ENCODE measurements around the gene LHPP. TPM values are rescaled to one million over a fixed set of nuclear protein-coding genes. Genes with fewer than 3 reads are reported as not detected.

The LHPP gene
- 6.0 TPM for total RNA-seq (ENCODE audit: unreplicated experiment)
- long read RNA-seq, partial matches to known transcripts, result 0 of 1 reads
- long read RNA-seq, other reads (novel, unspliced or antisense), result 1 of 1 reads

- Mint-ChIP-seq H3K4me1 (ENCODE audit: low read depth, unreplicated experiment) (no peaks in the 10 kb centered on the region), H3K36me3 (ENCODE audit: unreplicated experiment) (no peaks in the 10 kb centered on the region), H3K9me3 (ENCODE audit: unreplicated experiment) (peaks cover 3% of the 10 kb centered on the region), H3K27ac (ENCODE audit: unreplicated experiment) (no peak within 1 kb of the TSS), H3K27me3 (ENCODE audit: unreplicated experiment) (peaks cover 5% of the 10 kb centered on the region), H3K4me3 (ENCODE audit: unreplicated experiment) (peak within 1 kb of the TSS; percentile 86)
- peak; percentile 74 for TF ChIP-seq CTCF (IDR thresholded peaks at IDR 0.05; ENCODE audit: partially characterized antibody, unreplicated experiment)
- peak; percentile 80 for DNase-seq
Observed at GRCh38 chr10:124461642-124462347, at the start of gene LHPP. Gene LHPP (plus strand): TSS chr10:124461823. CDS start chr10:124461863, 40 bp downstream.

GRCh38 chr10:124414076-124414475, 47.5 kb upstream of the LHPP start:
- Mint-ChIP-seq H3K4me3 (ENCODE audit: unreplicated experiment) (no peak overlapping the region), H3K9me3 (ENCODE audit: unreplicated experiment) (peaks cover 8% of the 10 kb centered on the region), H3K36me3 (ENCODE audit: unreplicated experiment) (no peaks in the 10 kb centered on the region), H3K27me3 (ENCODE audit: unreplicated experiment) (no peaks in the 10 kb centered on the region), H3K4me1 (ENCODE audit: low read depth, unreplicated experiment) (no peaks in the 10 kb centered on the region), H3K27ac (ENCODE audit: unreplicated experiment) (no peak overlapping the region)
- TF ChIP-seq CTCF (IDR thresholded peaks at IDR 0.05; ENCODE audit: partially characterized antibody, unreplicated experiment), result no peak
- no peak for DNase-seq

DNA sequence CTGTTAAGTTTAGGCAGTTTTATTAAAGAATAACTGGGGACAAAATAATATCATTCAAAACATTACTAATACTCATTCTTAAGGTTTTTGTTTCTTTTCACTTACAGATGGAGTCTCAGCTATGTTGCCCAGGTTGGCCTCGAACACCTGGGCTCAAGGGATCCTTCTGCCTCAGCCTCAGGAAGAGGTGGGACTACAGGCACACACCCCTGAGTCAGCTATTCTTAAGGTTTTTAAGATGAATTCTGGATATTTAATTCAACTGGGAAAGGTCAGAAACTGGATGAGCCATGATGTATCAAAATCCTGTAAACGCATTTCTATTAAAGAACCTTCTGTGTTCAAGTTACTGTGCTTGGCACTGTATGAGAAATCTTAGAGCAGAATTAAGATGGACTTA, 46.4 kb upstream of the LHPP start:
- no peak for TF ChIP-seq CTCF (IDR thresholded peaks at IDR 0.05; ENCODE audit: partially characterized antibody, unreplicated experiment)

GRCh38 chr10:124416733-124417132, 44.9 kb upstream of the LHPP start:
- DNase-seq, result no peak
- Mint-ChIP-seq H3K4me3 (ENCODE audit: unreplicated experiment) (peak overlapping the region; percentile 67), H3K27me3 (ENCODE audit: unreplicated experiment) (peaks cover 3% of the 10 kb centered on the region), H3K9me3 (ENCODE audit: unreplicated experiment) (peaks cover 8% of the 10 kb centered on the region), H3K27ac (ENCODE audit: unreplicated experiment) (no peak overlapping the region), H3K4me1 (ENCODE audit: low read depth, unreplicated experiment) (peaks cover 2% of the 10 kb centered on the region), H3K36me3 (ENCODE audit: unreplicated experiment) (no peaks in the 10 kb centered on the region)
- no peak for TF ChIP-seq CTCF (IDR thresholded peaks at IDR 0.05; ENCODE audit: partially characterized antibody, unreplicated experiment)

More for the DNA sequence above, 46.4 kb upstream of the LHPP start:
- no peak overlapping the region for H3K4me3 Mint-ChIP-seq (ENCODE audit: unreplicated experiment)
- H3K9me3 Mint-ChIP-seq (ENCODE audit: unreplicated experiment), result peaks cover 8% of the 10 kb centered on the region
- no peak overlapping the region for H3K27ac Mint-ChIP-seq (ENCODE audit: unreplicated experiment)
- H3K4me1 Mint-ChIP-seq (ENCODE audit: low read depth, unreplicated experiment), result peaks cover 2% of the 10 kb centered on the region
- DNase-seq, result no peak
- H3K27me3 Mint-ChIP-seq (ENCODE audit: unreplicated experiment), result peaks cover 3% of the 10 kb centered on the region
- no peaks in the 10 kb centered on the region for H3K36me3 Mint-ChIP-seq (ENCODE audit: unreplicated experiment)
